Stimulated activated CD4-positive, alpha-beta T cell treated with anti-CD3 and anti-CD28 coated beads, Interleukin-2, amount 100 ng/mL, for 4 hours (primary cell): ENCODE measurements around the gene STXBP4.

Experiments used
- DNase-seq: peaks from one replicate; pipeline ENCODE4 v3.0.0-alpha.2; 2020; ENCODE audit warnings: low read depth

The STXBP4 gene

GRCh38 chr17:54971901-54972300 is 3.3 kb downstream of the STXBP4 start:
- DNase-seq, result no peak

- no peak for DNase-seq
Observed at GRCh38 chr17:54972406-54973138, 4.0 kb downstream of the STXBP4 start.

- DNase-seq, result no peak
Observed at GRCh38 chr17:54974759-54975158, 6.2 kb downstream of the STXBP4 start.

- DNase-seq, result no peak
Observed at GRCh38 chr17:54976316-54976715, 7.8 kb downstream of the STXBP4 start.

DNA sequence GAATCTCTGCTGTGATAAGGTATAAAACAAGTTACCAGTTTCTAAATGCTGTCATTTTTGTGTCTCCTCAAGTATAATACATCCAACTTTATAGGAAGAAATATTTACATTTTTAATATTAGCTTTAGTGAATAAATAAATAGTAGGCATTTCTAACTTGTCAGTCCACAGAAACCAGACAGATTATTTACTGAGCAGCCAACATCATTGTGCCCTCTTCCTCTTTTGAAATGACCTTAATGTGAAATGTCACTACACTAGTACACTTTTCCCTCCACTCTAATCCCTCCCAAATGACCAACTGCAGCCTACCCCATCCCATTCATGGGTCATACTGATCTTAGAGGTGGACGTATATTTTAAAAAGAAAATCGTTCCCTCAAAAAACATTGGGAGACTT is 9.2 kb downstream of the STXBP4 start:
- DNase-seq, result no peak

DNA sequence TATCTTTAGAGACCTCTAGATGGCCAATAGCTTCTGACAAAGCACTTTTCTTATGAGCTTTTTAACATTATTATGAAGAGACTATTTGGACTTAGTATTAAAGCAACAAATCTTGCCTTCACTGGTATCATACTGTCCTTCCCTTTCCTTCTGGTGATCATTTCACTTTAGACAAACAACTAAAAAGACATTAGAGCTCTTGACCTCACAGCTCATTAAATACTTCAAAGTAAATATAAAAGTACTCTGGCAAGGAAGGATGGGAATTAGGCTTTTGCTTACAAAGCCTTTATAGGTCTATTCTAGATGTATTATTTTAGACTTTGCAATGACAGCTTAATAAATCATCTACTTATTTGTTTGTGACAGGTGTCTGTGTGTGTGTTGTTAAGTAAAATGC is 11.1 kb downstream of the STXBP4 start:
- no peak for DNase-seq

DNA sequence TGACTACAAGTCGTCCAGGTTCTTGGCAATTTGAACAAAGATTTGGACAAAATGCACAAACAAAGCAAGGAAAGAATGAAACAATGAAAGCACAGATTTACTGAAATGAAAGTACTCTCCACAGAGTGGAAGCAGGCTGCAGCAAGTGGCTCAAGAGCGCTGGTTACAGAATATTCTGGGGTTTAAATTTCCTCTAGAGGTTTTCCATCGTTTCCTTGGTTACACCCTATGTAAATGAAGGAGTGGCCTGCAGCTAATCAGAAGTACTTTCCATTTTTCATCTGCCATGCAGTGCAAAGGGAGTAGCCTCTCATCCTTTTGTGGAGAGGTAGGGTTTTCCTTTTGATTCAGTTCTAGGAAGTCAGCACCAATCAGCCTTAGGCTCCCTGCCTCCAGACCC is 11.8 kb downstream of the STXBP4 start:
- DNase-seq, result no peak

- no peak for DNase-seq
Observed at GRCh38 chr17:54982399-54982798, 13.8 kb downstream of the STXBP4 start.

GRCh38 chr17:54983260-54983659 is 14.7 kb downstream of the STXBP4 start:
- no peak for DNase-seq

GRCh38 chr17:54985476-54985875 is 16.9 kb downstream of the STXBP4 start:
- no peak for DNase-seq

DNA sequence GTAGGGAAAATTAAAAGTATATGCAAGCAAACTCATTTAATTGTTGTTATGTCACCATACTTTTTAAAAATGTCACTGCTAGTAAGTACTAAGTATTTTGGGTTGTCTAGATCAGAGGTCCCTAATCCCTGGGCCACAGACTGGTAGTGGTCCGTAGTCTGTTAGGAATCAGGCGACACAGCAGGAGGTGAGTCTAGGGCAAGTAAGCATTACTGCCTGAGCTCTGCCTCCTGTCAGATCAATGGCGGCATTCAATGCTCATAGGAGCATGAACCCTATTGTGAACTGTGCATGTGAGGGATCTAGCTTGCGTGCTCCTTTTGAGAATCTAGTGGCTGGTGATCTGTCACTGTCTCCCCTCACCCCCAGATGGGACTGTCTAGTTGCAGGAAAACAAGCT is 21.6 kb downstream of the STXBP4 start:
- DNase-seq, result no peak

DNA sequence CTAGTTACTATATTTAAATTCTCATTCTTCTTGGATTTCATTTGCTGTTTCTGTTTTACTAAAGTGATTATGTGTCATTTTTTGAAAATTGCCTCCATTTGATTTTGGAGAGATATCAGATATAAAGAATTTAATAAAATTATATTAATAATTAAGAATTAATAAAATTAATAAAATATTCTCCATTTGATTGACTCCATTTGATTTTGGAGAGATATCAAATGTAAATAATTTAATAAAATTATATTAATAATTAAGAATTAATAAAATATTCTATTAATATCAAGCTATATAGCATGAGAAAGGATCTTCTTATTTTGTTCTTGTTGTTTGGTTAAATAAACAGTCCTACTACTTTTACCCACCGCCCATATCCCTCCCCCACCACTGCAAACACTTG is 23.0 kb downstream of the STXBP4 start:
- DNase-seq, result no peak

- DNase-seq, result no peak
Observed at GRCh38 chr17:54992797-54993639, 24.5 kb downstream of the STXBP4 start.

DNA sequence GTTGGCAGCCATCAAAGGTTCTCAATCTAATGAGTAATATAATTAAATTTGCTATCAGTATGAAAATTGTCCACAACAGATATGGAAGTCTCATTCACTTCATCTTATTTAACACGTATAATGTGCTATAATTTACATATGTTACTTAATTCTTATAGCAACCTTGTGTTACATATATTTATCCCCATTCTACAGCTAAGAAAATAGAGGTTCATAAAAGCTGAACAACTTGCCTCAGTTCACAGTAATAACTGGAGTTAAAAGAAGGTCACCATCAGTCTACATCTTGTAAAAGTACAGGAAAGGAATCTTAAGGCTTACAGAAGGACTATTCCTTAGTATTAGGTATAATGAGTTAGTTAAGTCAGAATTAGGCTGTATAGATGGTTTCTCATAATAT is 27.9 kb downstream of the STXBP4 start:
- no peak for DNase-seq

GRCh38 chr17:55002458-55002857 is 33.9 kb downstream of the STXBP4 start:
- no peak for DNase-seq

DNA sequence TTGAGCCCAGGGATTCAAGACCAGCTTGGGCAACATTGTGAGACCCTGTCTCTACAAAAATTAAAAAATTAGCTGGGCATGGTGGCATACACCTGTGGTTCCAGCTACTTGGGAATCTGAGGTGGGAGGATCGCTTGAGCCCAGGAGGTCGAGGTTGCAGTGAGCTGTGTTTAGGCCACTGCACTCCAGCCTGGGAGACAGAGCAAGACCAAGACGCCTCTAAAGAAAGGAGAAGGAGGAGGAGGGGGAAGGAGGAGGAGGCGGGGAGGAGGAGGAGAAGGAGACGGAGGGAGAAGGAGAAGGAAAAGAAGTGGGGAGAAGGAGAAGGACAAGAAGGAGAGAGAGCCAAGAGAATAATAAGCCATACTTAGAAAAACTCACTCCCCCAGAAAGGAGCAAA is 35.9 kb downstream of the STXBP4 start:
- no peak for DNase-seq

GRCh38 chr17:55005520-55005919 is 37.0 kb downstream of the STXBP4 start:
- no peak for DNase-seq

DNA sequence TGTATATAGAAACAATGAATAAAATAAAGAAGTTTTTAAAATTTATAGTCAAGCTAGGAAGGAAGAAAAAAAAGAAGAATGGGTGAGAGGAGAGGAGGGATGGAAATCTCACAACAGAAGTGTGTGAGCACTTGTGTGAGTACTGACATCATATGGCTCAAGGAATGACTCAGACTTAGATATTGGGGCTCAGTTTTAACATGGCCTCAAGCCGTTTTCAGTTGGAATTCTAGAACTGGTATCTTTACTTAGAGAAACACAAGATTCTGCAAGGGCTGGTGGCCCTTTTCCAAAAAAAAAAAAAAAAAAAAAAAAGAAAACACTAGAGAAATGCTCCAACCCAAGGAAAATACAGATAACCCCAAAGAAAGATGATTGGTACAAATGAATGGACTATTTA is 55.1 kb downstream of the STXBP4 start:
- DNase-seq, result no peak

DNA sequence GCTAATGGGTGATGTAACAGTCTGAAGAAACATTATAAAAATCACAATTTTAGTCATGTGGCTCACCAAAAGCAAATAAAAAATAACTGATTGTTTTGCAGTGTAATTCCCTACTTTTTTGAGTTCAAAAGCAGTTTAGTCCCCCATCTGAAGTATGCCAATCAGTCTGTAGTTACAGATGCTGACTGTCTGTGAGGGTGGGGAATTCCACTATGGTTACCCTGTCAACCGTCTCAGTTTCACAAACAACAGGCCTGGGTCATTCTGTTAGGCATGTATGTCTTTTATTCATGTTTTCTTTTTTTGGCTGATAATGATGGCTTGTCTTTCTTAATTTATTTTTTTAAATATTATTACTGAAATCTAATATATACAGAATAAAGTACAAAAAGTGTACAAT is 69.3 kb downstream of the STXBP4 start:
- DNase-seq, result no peak

GRCh38 chr17:55038291-55038690 is 69.7 kb downstream of the STXBP4 start:
- DNase-seq, result no peak

GRCh38 chr17:55040611-55041010 is 72.0 kb downstream of the STXBP4 start:
- DNase-seq, result no peak

GRCh38 chr17:55053855-55054254 is 85.3 kb downstream of the STXBP4 start:
- no peak for DNase-seq

- no peak for DNase-seq
Observed at GRCh38 chr17:55054429-55054828, 85.9 kb downstream of the STXBP4 start.

GRCh38 chr17:55056526-55056925 is 88.0 kb downstream of the STXBP4 start:
- DNase-seq, result no peak
